ENCODE data around the gene MAPK10.

GRCh38 chr4:86329431-86329830 lies 30.4 kb downstream of the MAPK10 start:
- TF ChIP-seq, protein P1, sequence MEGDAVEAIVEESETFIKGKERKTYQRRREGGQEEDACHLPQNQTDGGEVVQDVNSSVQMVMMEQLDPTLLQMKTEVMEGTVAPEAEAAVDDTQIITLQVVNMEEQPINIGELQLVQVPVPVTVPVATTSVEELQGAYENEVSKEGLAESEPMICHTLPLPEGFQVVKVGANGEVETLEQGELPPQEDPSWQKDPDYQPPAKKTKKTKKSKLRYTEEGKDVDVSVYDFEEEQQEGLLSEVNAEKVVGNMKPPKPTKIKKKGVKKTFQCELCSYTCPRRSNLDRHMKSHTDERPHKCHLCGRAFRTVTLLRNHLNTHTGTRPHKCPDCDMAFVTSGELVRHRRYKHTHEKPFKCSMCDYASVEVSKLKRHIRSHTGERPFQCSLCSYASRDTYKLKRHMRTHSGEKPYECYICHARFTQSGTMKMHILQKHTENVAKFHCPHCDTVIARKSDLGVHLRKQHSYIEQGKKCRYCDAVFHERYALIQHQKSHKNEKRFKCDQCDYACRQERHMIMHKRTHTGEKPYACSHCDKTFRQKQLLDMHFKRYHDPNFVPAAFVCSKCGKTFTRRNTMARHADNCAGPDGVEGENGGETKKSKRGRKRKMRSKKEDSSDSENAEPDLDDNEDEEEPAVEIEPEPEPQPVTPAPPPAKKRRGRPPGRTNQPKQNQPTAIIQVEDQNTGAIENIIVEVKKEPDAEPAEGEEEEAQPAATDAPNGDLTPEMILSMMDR (IDR thresholded peaks at IDR 0.05): no peak
- TF ChIP-seq EP300 (IDR thresholded peaks at IDR 0.05) (no peak), POLR2A (IDR thresholded peaks at IDR 0.05) (no peak)
